Stimulated activated CD8-positive, alpha-beta memory T cell treated with anti-CD3 and anti-CD28 coated beads, Interleukin-2, amount 100 ng/mL, for 48 hours (primary cell): ENCODE data around the gene LRIT1.

Experiments
- DNase-seq, 2 donors: peaks; one replicate each; pipeline ENCODE4 v3.0.0-alpha.2; 2020; ENCODE audit warnings: low read depth in 2 of 2

Gene LRIT1

DNA sequence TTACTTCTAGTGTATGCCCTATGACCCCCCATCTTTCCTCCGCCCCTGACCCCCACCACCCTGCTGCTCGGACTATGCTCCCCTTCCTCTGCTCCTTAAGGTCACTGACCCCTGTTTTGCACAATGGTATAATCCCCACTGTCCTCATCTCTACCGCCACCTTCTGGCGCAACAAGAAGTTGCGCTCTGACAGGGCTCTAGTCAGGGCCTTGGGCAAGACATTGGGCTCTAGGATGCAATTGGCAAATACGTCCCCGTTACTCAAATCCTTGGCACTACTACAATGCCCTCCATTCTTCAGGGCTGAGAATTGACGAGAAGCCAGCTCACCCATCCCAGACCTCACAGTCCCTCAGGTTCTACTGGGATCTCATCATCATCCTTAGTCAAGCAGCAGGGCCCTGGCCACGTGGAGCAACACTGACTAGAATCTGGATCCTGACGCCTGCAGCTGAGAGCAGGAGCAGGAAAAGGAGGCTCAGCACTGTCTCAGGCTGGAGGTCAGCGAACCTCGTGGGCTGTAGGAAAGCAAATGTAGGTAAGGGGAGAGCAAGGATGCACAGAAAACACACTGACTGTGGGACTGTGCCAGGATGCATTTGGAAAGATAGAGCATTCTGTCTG, 26.6 kb downstream of the LRIT1 start:
- DNase-seq, result peak; percentile 19 to 27

DNA sequence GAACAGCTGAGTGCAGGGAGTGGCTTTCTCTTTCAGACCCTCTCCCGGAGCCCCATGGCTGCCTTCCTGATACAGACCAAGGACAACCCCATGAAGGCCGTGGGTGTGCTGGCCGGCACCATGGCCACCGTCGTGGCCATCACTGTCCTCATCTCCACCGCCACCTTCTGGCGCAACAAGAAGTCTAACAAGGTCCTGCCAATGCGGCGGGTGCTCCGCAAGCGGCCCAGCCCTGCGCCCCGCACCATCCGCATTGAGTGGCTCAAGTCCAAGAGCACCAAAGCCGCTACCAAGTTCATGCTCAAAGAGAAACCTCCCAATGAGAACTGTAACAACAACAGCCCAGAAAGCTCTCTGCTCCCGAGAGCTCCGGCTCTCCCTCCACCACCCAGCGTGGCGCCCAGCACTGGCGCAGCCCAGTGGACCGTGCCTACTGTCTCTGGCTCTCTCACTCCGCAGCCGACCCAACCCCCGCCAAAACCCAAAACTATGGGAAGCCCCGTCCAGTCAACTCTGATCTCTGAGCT, 27.2 kb downstream of the LRIT1 start:
- no peak for DNase-seq

DNA sequence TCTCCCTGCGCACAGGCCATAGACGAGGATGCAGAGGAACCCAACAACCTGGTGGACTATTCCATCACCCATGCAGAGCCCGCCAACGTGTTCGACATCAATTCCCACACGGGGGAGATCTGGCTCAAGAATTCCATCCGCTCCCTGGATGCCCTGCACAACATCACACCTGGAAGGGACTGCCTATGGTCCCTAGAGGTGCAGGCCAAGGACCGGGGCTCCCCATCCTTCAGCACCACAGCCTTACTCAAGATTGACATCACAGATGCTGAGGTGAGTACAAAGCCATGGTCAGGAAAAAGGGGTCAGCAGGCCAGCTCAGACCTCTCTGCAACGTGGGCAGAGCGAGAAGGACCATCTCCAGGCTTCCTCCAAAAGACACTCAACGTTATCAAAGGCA, 28.3 kb downstream of the LRIT1 start:
- no peak for DNase-seq

- no peak for DNase-seq
Observed at GRCh38 chr10:84212014-84212413, 29.3 kb downstream of the LRIT1 start.

GRCh38 chr10:84211566-84211965, 29.8 kb downstream of the LRIT1 start:
- DNase-seq, result no peak

GRCh38 chr10:84208023-84208422, 33.3 kb downstream of the LRIT1 start:
- no peak for DNase-seq

DNA sequence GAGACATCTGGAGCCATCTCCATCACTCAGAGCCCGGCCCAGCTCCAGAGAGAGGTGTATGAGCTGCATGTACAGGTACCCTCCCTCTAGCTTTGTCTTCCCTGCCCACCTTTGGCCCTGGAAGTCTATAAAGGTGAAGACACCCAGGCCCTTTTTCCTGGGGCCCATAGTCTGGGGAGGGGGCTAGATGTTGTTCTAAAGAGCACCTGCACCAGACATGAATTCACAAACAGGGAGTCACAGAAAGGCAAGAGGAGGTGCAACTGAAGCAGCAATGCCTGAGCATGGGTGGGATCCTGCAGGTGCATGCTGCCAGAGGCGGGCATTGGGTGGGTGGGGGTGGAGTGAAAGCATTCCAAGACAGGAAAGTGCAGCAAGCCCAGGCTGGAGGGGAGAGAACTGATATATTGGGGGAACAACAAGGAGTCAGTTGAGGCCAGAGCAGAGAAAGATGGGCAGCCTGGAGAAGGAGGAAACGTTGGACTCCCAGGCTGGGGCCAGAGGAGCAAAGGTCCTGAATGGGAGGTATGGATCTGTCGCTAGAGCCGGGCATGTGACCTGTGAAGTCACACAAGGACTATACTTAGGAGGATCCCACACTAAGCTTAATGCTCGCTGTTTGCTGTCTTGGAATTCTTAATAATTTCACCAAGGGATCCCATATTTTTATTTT, 35.4 kb downstream of the LRIT1 start:
- DNase-seq, result no peak

DNA sequence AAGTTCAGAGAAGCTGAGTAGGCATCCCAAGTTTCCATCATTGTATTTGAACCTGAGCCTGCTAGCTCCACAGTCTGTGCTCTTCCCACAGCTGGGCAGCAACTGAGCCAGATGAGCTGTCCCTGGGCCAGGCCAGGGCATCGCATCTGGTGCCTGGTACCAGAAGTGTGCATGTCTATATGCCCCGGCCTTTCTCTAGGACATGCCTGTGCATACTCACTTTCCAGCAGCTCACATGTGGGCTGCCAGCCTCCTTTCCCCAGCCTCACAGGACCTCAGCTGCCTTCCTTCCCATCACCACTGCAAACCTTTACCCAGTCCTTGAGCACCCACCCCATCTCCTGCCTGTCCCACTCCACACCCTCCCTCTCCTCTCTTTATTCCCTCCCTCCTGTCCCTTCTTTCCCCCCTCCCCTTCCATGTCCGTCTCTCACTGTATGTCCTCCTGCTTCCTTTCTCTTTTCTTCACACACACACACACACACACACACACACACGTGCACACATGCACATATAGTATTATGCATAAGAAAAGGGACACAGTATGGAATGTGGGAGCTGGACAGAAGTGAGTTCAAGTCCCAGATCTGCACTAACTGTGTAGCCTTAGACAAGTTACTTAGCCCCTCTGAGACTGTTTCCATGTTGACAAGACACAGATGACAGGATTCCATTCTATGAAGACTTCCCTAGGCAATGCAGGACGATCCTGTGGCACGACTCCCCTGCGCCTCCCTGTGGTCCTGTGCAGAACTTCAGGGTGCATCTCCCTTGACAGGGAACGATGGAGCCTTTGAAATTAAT, 36.1 kb downstream of the LRIT1 start:
- DNase-seq, result peak; percentile 52 to 58

DNA sequence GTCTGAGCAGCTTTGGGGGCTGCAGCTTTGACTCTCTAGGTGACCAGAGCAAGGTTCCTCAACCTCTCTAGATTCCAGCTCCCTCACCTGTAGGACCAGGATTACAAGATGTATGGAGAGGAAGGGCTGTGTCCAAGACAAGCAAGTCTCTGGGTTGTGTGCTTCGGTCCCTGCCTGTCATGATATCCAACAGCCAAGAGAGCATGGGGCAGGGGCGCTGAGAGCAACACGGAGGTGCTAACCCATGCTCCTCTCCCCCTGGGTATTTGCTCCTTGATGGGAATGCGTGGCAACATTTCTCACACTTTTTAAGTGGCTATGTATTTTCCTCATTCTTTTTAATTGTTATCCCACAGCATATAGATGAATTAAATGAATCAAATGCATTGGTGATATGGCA, 36.7 kb downstream of the LRIT1 start:
- no peak for DNase-seq

DNA sequence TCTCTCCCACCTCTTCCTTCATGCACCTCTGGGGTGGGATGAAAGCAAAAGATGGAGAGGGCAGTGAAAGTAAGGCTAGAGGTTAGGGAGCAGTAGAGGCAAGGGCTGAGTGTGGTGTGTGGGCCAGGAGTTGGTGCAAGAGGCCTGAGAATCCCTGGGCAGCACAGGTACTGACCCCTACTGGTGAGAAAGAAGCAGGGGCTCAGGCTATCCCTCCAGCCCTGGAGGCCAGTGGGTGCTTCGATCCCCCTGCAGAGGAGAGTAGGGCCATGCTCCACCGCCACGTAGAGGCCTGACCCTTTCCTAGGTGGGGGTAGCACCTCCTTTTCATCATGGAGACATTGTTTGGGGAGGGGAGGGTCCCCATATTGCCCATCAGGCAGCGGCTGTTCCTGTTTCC, 37.2 kb downstream of the LRIT1 start:
- DNase-seq, result no peak

- no peak for DNase-seq
Observed at GRCh38 chr10:84202349-84202748, 39.0 kb downstream of the LRIT1 start.

DNA sequence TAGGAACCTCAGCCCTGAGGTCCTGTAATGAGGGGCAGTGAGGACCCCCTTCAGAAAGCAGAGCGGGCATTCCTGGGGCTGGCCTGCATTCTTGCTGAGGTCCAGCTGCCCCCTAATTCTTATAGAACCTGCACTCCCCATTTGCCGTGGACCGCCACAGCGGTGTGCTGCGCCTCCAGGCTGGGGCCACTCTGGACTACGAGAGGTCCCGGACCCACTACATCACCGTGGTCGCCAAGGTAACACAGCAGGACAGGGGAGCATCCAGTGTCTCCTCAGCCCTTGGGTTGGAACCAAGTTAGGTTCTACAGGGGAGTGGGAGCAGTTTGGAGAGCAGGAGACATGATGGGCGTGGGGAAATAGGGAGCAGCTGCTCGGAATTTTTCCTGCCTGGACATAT, 39.7 kb downstream of the LRIT1 start:
- DNase-seq, result no peak

GRCh38 chr10:84201244-84201606, 40.1 kb downstream of the LRIT1 start:
- DNase-seq, result no peak

GRCh38 chr10:84200537-84201243, 40.7 kb downstream of the LRIT1 start:
- DNase-seq, result no peak

DNA sequence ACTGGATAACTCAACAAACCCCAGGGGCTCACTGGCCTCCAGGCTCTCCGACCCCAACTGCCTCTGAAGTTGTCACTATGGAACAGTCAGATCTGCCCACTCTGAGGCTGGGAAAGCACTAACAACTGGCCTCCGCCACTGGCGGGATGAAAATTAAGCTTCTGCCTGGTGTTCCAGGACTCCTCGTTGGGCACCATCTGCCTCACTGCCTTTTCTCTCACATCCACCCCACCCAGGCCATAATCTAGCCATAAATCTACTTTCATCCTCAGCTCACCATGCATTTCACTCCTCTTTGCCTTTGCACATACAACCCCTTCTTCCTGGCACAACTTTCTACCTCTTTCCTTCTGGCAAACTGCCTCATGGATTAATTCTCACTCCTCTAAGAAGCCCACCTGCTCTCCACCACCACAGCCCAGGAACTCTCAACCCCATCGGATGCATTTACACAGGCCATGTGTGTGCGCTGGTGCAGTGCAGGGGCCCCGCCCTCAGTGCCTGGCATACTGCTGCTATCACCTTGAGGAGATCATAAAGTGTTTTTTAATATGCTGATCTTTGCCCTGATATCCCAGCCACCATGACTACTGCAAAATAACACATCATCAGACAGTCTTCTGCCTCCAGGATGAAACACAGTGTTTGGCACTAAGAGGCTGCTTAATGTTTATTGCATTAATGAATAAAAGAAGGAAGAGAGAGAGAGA, 43.0 kb downstream of the LRIT1 start:
- no peak for DNase-seq

- no peak for DNase-seq
Observed at GRCh38 chr10:84197643-84198042, 43.7 kb downstream of the LRIT1 start.

DNA sequence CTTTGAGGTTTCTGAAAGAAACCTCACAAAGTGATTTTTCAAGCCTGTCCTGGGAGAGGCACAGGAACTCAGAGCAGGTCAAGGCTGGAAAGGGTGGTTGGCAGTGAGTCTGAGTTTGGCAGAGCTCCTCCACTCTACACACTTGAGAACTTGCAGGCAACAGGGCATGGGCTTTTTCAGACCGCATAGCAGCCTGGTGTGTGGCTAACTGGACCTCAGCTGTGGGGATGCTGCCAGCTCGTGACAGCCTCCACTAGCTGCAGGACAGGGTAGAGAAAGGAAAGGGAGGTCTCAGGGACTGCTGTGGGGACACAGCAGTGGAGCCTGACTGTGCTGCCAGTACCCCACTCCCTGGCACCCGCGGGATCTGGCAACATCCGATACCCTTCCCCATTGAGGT, 44.4 kb downstream of the LRIT1 start:
- no peak for DNase-seq

GRCh38 chr10:84196083-84196482, 45.3 kb downstream of the LRIT1 start:
- DNase-seq, result no peak

DNA sequence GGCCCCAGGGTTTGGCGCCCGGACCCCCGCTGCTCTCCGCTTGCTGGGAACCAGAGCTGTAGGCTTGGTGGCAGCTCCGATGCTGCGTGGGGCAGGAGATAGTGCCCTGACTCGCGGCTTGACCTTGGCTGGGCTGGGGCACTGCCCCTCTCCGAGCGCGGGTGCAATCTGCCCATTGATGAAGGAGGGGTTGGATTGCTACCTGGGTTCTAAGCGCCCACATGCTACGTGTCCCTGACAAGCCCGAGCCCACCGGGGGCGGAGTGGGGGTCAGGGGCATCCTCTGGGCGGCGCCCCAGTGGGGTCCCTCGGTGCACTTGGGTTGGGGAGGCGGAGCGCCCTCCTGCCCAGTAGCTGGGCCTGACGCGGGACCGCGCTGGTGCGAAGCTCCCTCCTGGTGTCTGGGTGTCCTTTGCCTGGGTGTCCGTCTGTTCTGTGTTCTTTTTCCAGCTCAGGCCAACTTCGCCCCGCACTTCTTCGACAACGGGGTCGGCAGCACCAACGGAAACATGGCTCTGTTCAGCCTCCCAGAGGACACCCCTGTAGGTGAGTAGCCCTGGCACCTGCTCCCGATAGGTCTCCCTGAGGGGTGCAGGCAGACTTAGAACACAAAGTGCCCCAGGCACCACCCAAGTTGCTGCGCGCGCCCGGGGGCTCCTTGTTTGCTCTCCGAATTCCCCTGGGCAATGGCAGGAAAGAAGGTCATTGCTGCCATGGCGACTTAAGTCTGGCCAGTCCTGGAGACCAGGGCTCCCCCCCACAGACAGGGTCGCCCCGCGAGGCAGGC, 46.1 kb downstream of the LRIT1 start:
- no peak for DNase-seq

GRCh38 chr10:84194424-84195043, 46.8 kb downstream of the LRIT1 start, which contains the start of gene CDHR1:
CDHR1 (plus strand) TSS chr10:84194537; CDS start chr10:84194761, 224 bp downstream.
- peak; percentile 37 to 48 for DNase-seq
